Hematopoietic multipotent progenitor cell treated with erythropoietin and hydrocortisone succinate and interleukin-3 and kit ligand, for 4 days (in vitro differentiated cells): ENCODE results near the gene TSEN15.

Experiments used
- DNase-seq: peaks from one replicate; pipeline ENCODE4 v3.0.0-alpha.2; 2015

Gene TSEN15

DNA sequence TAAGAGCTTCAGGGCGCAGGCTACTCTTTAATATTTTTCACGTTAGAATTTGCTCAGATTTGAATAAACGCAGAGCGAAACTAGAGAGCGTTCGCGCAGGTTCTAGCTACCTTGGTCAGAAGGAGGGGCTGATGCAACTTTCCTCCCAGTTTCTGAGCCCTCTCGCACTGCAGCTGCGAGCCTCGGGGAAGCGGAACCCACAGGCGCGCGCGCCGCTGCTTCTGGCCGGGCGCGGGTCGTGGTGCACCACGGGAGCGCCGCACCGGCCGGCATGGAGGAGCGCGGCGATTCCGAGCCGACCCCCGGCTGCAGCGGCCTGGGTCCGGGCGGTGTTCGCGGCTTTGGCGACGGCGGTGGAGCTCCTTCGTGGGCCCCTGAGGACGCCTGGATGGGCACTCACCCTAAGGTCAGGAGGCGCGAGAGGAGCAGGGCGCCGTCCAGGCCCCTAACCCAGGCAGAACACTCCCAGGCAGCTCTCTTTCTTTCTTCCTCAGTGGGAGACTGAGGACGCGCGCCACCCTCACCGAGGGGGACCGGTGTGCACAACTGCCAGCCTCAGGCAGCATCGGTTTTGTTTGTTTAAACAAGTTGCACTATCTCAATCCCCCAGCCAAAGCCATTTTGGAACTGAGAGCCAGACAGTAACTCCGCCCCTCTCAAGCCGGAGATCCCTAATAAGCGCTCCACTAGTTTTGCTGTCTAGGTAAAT is at the start of gene TSEN15:
TSS of gene TSEN15 (plus strand) at position 246 of the 709 bp plus-strand sequence. CDS start at position 272, 26 bp downstream.
- peak; percentile 91 for DNase-seq

DNA sequence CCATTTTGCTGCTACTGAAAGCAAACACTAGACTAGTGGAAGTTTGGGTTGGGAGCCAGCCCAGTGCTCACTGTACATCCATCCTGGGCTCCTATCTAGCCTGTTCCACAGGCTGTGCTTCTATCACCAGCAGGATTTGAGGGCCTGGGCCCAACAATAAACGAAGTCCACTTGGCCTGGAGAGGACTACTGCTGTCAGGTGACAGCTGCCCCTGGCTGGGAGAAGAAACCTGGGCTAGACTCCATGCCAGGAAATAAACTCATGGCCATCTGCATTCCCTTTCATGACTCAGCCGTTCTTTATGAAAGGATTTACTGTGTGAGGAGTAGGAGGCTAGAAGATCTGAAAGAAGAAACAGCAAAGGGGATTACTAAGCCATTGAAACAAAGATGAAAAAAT is 49.5 kb upstream of the TSEN15 start:
- no peak for DNase-seq

DNA sequence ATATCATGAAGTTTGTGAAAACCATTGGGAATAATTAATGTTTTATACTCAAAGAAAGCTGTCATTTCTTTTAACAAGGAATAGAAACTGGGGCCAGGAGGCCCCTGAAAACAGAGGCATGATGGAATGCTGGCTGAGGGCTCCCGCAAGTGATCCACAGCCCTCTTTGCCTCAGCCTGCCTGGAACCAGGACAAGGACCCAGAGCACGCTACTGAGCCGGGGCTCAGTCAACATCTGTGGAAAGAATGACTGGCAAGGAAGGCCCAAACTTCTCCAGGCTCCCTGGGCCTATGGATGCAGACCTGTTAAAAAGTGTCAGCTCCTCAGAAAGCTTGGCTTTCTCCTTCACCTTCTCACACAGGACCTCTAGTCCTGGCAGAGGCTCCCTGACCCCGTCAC is 46.6 kb upstream of the TSEN15 start:
- DNase-seq = no peak

DNA sequence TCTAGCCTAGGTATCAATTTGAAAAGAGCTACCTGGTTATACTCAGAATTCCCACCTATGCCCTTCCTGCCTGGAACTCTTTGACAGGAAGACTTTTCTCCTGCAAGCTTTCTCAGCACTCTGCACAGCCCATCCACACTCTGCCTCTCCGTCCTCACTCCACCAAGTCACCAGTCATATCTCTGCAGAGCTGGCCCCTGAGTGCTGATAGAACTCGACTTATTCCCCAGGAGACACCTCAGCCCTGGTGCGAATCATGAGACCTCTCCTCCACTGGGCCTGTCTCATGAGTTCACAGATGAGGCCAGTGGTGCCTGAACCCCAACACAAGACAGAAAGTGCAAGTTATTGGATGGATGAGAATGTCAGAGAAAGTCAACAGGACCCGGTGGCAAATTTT is 46.0 kb upstream of the TSEN15 start:
- no peak for DNase-seq

DNA sequence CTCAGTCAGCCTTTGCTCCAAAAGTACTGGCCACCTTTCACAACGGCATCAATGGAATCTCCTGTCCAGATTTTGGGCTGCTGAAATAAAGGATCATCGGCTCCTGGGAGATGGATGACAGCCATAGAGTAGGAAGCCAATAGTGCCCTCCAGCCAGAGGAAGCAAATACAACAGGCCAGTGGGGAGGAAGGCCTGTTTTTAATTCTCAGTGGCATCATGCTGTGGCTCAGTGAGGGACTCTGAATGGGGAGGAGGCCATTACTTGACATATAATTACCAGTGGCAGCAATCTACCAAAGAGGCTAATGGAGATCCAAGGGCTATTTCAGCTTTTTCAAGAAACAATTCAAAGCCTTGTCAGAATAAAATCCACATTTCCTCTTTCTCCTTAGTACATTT is 40.7 kb upstream of the TSEN15 start:
- no peak for DNase-seq

DNA sequence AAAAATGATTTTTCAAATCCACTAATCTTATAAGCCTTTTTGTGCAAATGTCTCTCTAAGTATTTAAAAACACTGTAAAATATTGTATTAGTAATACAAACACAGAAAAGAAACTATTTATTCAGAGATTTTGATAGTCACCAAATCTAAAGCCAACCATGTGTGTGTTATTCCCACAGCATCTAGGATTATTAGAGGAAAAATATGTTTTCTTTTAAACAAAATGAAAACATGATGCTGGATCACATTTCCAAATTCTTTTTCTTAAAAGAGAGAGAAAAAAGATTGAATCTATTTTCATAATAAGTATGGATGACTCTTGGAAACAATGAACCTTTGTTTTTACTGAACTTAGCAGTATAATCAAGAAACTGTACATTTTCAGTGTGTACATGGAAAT is 39.3 kb upstream of the TSEN15 start:
- no peak for DNase-seq

DNA sequence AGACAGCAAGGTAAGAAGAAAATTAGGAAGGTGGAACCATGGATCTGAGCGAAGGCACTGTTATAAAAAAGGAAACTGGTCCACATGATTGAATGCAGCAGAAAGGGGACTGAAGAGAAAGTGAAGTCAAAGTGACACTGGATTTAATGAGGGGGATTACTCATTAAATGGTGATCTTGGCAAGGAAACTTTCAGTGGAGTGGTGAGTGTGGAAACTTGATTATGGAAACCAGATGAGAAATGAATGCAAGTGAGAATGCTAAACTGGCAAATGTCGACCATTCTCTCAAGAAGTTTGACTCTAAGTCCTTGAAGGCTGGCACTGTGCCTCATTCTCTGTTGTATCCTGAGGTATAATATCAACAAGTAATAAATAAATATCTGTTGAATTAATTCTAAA is 37.3 kb upstream of the TSEN15 start:
- no peak for DNase-seq

DNA sequence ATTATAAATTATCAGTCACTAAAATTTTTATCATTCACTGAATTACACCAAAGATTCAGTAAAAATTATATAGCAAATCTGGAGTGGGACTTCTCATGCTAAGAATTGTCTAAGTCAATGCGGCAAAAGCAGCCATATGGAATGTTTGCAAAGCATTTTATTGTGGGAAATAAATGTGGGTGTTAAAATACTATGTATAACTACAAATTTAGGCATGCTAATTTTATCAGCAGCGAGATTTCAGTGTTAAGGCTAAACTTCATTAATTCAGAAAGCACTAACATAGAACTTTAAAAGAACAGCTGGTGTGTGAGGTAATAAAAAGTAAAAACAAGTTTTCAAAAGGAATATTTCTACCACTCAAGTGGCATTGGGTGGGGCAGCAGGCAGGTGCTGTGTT is 35.4 kb upstream of the TSEN15 start:
- no peak for DNase-seq

DNA sequence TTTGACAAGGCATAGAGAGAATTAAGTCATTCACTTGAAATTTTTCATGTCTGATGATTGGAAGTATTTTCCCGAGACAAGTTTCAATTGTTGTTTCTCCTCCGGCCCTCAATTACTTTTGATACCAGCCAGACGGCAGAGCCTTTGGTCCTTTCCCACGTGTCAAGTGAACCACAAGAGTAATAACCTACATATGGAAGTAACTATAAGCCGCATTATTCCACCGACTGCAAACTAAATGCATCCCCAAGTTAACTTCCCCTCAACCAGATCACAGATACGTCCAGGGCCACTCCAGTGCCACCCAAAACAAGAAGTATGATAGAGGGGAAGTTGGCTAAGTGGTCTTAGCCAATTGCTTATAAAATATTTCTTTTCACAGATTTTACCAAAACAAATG is 34.2 kb upstream of the TSEN15 start:
- peak; percentile 58 for DNase-seq

DNA sequence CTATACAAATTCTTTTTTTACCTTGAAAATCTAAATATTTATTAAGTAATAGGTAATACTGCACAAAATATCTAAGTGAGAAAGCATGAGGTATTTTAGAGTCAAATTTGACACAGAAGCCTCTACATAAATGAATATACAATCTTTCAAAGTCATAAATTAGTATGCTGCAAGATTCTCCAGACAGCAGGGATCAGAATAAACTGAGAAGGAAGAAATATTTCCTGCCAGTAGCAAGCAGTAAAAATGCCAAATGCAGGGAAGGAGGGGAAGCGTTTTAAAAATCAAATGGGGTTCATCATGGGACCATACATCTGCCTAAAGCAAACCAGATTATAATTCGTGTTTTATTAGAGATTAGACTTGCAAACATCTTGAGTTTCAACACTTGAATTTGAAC is 32.9 kb upstream of the TSEN15 start:
- DNase-seq = no peak

DNA sequence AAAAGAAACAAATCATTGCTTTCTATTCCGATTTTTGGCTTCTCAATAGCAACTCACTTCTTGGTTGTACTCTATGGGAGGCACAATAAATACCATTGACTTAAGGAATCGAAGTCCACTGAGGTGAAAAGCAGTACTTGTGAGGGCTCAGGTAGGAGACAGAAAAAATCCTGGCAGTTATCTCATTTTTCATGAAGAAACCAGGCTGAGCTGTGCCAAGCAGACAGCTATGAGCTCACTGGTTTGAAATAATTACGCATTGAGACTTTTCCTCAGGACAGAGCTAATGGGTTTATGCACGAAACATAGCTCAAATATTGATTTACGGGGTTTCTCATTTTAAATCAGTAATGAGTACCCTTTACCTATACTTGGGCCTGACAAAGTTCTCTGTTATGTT is 32.5 kb upstream of the TSEN15 start:
- no peak for DNase-seq

DNA sequence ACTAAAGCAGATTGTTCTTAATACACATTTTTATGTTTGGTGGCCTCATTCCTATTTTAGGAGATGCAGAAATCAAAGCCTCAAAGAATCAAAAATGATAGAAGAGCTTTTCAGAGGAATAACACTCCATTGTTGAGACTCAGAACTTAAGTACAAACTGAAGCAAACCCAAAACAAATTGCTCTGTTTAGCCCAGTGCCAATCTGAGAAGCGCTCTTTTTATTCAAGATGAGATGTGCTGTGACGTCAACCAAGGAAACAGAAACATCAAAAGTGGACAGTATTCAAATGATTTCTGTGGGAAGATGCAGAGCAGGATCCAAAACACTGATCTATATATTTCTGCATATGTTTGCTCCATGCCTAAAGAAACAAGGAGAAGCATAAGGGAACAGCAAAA is 32.0 kb upstream of the TSEN15 start:
- no peak for DNase-seq

DNA sequence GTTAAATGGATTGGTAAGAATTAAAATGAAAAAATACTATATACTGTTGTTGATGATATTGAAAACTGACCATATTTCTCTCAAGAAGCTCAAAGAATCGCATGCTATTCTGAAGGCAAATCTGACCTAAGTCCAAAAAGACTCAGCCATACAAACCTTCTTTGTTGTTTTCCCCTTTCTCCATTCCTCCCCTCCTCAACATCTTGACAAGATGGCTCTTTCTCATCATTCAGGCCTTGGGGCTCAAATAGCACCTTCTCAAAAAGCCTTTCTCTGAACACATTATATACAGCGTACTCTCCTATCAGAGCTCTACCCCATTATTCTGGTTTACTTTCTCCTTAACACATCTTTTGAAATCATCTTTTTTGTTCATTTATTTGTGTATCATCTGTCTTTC is 31.2 kb upstream of the TSEN15 start:
- DNase-seq = no peak

DNA sequence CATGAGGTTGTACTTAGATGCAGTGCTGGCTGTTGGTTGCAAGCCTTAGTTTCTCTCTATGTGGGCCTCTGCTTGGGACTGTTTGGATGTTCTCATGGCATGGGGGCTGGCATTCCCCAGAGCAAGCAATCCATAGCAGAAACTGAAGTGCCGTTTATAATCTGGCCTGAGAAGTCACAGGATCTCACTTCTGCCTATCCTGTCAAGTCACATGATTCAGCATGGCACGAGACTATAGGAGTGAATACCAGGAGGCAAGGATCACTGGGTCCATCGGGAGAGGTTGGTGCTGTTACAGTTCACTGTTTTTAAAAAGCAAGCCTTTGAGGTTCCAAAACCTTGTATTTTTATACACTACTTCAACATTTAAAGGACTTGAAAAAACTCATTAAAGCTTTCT is 30.7 kb upstream of the TSEN15 start:
- DNase-seq = no peak

DNA sequence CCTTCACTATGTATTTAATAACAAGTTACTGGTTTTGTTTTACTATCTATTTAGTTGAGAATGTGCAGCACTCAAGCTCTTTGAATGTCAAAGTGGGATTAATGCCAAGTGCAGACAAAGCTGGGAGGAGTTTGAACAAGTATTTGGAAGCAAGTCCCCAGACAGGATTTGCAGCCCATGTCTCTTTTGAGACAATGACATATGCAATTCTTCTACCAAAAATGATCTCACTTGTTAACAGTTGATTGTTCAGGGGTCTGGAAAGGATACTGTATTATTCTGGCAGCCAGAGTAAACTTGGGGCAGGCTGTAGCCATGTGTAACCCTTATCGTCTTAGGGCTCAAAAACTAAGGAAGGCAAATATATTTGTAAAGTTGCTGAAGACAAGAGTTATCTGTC is 29.8 kb upstream of the TSEN15 start:
- no peak for DNase-seq

DNA sequence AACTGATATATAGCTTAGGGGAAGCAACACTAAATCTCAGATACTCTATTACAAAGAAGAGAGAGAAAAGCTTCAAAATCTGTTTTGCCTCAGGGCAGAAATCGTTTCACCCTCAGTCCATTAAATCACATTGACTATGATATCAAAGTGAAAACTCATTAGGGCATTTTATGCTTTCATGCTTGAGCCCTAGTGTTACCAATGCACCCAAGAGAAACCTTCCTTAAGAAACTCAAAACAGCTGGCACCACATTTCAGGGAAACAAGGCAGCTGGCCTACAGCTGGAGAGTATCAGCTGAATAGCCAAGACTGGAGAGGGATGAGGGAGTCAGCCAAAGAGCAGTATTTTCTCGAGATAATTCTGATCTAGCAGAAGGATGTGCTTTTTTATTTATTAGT is 28.9 kb upstream of the TSEN15 start:
- DNase-seq = no peak

DNA sequence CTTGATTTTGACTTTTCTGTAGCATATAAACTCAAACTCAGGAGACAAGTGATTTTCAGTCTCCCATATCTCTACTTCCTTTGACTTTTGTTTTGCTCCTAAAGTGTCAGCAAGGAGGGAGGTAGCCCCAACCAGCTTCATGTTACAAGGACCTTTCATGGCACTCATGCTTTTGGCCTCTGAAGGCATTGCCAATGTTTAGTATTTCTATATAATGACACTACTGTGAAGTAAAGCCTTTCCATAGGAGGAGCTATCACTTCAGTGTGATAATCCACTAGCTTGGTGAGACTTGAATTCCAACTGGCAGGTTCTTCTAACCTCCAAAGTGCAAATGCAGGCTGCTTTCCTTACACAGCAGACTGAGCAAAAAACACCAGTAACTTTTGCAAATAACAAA is 28.4 kb upstream of the TSEN15 start:
- DNase-seq = no peak

DNA sequence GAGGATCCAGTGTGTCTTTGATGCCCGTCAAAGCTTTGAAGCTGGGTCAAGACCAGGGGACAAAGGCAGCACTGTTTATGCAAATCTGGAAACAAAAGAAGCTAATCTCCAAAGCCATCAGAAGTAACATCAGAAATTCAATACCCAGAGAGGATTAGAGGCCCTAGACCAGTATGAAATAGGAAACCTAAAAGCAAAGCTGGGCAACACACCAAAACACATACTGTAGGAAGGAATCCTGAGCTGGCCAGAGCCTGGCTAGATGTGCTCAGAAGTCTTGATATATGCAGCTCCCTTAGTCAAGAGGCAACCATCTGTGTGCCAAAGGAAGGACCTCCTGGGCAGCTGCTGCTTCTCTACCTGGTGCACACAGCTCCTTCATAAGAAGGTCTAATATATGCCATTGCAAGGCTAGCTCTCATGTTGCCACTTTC is 26.3 kb upstream of the TSEN15 start:
- no peak for DNase-seq

DNA sequence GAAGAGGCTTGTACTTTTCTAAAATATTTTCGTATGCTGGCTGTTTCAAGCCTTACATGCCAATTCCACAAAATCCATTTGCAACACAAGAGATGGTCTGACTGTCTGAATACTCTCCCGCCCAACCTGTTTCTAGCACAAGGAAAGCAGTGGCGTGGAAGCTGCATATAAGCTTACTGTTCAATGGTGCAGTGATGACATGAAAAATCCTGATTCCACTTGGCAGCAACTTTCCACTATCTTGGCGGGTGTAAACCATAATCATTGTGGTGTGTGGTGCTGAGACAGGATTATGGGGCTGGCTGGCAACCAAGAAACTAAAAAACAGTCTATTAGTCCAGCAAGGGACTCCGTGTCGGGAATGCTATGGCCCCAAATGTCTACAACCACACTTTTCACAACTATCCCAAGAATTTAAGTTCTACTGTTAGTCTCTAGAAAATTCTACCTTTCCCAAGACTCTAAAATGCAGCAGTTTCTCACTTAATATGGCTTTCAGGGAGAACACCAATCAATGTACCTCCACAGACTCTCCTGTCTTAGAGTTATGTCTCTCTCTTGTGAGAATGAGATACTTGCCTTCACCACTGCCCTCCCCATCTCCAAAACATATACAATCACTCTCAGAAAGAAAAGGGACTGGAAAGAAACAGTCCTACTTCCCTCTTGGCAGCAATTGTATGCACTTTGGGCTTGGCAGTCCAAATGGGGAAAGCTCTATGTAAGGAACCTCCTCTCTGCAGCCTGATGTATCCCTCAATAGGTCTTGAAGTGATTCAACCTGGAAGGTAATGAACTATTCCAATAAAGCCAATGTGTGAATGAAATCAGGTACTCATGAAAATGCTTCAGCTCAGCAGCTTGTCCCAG is 23.5 kb upstream of the TSEN15 start:
- DNase-seq = no peak

DNA sequence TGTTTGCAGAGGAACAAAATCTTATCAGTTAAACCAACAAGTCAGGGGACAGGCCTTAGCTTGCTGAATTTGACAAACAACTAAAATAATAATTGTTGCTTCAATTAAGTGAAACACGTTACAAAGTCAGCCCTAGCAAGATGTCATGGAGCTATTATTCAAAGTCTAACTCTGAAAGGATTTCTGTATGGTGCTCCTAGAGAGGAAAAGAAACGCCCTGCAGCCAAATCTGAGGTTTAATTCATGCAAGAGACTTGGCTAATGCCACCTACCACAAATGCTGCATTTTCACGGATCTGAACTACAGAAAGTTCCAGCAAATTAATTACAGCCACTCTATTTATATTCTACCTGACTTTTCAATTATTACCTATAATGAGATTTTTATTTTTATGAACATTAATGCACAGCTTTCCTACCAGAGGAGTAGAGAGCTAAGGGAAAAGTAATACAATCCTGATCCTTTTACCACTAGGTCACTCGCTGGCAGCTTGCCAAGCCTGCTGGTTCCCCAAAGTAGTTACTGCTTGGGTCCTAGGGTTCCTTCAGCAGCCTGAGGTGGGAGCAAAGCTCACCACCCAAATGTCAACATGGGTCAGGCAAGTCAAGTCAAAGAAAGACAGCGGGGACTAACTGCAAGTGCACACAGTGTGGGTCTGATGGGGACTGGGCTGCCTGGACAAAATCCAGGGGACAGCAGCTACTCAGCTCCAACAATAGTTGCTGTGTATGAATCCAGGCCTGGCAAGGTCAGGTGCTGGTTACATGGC is 22.5 kb upstream of the TSEN15 start:
- DNase-seq = peak; percentile 47

DNA sequence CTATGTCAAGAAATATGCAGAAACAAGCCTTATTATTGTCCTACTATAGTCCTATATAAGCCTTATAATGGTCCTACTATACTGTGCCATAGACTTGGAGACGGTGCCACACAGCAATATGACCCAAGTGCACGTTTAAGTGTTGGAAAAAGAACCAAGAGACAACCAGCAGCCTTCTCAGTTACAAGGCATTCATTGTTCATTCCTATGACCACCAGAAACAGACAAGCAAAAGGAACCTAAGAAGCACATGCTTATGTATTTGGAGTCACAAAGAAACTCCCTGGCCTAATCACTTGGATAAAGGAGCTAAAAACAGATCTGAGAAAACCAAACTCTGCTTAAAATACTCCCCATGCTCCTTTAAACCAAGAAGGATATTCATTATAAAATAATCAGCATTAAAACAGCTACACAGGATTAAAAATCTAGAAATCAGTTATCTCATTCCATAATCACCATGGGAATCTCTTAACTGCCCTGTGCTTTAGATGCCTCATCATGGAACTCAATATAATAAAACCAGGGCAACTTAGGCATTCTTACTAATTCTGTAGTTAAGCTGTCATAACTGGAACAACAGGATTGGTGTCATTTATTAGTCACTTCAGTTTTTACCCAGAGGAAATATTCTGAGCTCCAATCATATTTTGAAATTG is 21.0 kb upstream of the TSEN15 start:
- DNase-seq = no peak

DNA sequence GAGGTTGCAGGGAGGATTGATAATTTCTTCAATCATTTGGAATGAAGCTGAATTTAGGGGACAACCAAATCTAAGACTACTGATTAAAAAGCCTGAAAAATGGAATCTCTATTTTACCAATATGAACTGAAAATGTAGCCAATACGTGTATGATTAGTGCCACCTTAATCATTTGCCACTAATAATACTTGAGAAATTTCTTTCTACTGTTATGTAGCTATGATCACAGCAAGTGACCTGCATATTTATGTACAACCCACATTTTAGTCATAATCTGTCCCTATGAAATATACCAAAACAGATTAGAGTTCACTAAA is 20.5 kb upstream of the TSEN15 start:
- DNase-seq = no peak

DNA sequence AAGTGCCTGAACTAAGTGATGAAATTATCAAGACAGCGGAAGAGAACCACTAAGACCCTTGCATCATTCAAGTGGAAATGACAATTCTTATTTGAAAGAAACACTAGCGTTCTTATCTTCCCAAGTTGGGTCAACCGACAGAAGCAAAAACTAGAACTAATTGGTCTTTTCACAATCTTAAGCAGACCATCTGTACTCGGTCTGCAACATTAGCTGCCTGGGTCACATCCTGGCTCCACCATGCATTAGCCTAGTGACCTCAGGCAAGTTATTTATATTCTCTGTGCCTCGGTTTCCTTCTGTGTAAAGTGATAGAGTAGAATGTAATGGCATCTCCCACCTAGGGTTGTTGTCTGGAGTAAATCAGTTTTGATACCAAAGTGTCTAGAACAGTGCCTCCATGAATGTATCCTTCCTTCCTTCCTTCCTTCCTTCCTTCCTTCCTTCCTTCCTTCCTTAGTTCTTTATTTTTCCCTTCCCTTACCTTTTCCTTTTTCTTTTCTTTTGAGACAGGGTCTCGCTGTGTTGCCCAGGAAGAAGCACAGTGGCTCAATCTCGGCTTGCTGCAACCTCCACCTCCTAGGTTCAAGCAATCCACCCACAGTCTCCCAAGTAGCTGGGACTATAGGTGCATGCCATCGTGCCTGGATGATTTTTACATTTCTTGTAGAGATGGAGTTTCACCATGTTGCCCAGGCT is 20.0 kb upstream of the TSEN15 start:
- peak; percentile 85 for DNase-seq
